Neural progenitor cell (in vitro differentiated cells): ENCODE measurements around the gene ZDHHC1.

Source experiments
- EZH2 ChIP-seq: fragments of 200-600 bp; sonication (generic); IDR thresholded peaks from 2 replicates; pipeline ENCODE4 v1.6.1; 2017; ENCODE audit warnings: antibody characterized with exemption, mild to moderate bottlenecking, moderate library complexity
- EZH2phosphoT487 ChIP-seq: fragments of 200-600 bp; sonication (generic); IDR thresholded peaks from 2 replicates; pipeline ENCODE4 v1.6.1; 2017; ENCODE audit warnings: antibody characterized with exemption
- TF ChIP-seq, protein P1 (sequence below): fragments of 200-600 bp; sonication (generic); IDR thresholded peaks from 2 replicates; pipeline ENCODE4 v1.5.1; 2017; ENCODE audit warnings: antibody characterized with exemption, mild to moderate bottlenecking

DNA sequence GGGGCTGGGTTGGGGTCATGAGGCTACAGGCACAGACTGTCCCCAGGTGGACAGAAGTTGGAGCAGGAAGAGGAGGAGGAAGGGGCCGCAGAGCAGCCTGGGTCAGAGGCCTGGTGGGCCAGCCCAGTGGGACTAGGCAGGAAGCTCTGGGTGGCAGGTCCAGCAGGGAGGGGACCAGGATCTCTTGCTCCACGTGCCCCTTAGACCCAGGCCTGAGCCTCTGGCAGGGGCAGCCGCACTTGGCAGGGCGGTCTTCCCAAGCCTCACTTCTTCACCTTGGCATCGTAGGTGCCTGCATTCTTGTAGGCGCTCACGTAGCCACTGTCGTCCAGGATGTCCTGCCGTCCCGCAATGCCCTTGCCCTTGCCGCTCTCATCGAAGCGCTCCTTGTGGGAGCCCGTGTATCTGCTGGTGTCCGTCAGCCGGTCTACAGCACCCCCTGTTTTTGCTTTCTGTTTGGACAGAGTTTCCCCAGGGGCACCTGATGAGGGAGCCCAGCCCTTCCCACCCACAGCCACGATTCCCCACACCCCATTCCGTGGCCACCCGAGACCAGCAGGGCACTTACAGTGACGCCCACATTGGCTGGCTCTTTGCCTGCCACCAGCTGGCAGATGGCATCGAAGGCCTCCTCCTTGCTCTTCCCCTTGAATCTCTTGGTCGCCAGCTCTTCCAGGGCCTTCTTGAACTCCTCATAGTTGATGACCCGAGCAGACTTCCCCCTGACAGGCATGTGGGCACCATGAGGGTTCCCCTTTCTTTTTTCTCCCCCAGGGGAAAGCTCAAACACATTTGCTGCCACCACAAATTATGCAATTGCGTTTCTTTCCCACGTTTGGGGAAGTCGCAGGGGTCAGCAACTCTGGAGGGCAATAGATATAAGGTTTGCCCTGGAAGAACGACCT, 26.1 kb downstream of the ZDHHC1 start:
- TF ChIP-seq, protein P1, sequence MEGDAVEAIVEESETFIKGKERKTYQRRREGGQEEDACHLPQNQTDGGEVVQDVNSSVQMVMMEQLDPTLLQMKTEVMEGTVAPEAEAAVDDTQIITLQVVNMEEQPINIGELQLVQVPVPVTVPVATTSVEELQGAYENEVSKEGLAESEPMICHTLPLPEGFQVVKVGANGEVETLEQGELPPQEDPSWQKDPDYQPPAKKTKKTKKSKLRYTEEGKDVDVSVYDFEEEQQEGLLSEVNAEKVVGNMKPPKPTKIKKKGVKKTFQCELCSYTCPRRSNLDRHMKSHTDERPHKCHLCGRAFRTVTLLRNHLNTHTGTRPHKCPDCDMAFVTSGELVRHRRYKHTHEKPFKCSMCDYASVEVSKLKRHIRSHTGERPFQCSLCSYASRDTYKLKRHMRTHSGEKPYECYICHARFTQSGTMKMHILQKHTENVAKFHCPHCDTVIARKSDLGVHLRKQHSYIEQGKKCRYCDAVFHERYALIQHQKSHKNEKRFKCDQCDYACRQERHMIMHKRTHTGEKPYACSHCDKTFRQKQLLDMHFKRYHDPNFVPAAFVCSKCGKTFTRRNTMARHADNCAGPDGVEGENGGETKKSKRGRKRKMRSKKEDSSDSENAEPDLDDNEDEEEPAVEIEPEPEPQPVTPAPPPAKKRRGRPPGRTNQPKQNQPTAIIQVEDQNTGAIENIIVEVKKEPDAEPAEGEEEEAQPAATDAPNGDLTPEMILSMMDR = no peak
- TF ChIP-seq EZH2phosphoT487 (no peak), EZH2 (no peak)
